GM21717 (cell line): ENCODE results near the gene RBFA.
A peak's percentile ranks its signal among the peaks of the same experiment; 100 is the strongest.
"Not testable (repeated sequence)": the region's sequence is repeated elsewhere in the genome, so short reads cannot be mapped to it uniquely, and the experiment has no call there.

Experiments
- ATAC-seq: cut with Tn5 transposase; IDR thresholded peaks from one replicate; pipeline ENCODE4 v1.9.1; 2021; ENCODE audit warnings: mild to moderate bottlenecking, moderate library complexity; ENCODE audit not compliant: unreplicated experiment

The RBFA gene, protein sequence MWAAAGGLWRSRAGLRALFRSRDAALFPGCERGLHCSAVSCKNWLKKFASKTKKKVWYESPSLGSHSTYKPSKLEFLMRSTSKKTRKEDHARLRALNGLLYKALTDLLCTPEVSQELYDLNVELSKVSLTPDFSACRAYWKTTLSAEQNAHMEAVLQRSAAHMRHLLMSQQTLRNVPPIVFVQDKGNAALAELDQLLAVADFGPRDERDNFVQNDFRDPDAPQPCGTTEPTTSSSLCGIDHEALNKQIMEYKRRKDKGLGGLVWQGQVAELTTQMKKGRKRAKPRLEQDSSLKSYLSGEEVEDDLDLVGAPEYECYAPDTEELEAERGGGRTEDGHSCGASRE

DNA sequence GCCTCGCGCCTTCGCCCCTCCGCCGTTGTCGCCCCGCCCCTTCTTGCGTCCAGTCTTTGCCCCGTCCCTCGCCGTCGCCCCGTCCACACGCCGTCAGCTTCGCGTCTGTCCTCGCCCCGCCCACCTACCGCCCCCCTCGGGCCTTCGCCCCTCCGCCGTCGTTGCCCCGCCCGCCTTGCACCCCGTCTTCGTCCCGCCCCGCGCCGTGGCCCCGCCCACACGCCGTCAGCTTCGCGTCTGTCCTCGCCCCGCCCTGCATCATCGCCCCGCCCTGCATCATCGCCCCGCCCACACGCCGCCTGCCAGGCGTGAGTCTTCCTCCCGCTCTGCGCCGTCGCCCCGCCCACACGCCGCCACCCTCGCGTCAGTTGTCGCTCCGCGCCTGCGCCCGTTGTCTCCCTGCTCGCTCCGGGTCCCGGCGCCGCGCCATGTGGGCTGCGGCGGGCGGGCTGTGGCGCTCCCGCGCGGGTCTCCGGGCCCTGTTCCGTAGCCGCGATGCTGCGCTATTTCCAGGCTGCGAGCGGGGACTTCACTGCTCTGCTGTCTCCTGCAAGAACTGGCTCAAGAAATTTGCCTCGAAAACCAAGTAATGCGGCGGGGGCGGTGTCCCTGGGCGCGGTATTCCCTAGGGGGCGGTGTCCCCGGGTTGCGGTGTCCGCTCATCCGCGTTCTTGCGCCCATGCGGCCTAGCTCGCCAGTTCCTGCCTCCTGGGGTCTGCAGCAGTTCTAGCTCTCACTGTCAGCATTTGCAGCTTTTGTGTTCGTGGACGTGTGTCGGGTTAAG is at the start of gene RBFA:
RBFA (plus strand) TSS at position 367 of the 784 bp plus-strand sequence; CDS start at position 429, 62 bp downstream.
- ATAC-seq = peak; percentile 70

DNA sequence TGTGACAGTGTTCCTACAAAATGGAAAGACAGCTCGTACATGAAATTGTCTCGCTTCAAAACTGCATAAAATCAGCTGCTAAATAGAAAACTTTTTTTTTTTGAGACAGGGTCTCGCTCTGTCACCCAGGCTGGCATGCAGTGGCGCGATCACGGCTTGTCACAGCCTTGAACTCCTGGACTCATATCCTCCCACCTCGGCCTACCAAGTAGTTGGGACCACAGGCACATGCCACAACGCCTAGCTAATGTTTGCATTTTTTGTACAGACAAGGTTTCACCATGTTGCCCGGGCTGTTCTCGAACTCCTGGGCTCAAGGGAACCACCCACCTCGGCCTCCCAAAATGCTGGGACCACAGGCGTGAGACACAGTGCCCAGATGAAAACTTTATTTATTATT is 49.1 kb upstream of the RBFA start:
- ATAC-seq = no peak

- ATAC-seq = no peak
Observed at GRCh38 chr18:79986726-79987125, 47.5 kb upstream of the RBFA start.

DNA sequence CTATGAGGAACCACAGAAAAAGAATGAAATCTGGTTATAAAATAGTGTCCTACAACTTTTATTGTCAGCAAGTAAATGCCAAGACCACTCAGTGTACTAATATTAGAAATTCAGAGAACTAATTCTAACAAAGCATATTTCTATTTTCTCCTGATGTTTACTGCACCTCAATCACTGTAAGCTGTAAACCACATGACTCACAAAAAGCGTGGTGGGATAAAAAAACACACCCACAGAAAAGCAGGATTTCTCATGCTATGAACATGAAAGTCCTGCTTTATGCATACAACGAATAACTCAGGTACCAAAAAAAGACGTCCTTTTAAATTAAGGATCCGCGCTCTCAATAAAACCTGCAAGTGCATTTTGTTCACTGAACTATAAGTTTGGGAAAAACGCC is 46.7 kb upstream of the RBFA start:
- no peak for ATAC-seq

DNA sequence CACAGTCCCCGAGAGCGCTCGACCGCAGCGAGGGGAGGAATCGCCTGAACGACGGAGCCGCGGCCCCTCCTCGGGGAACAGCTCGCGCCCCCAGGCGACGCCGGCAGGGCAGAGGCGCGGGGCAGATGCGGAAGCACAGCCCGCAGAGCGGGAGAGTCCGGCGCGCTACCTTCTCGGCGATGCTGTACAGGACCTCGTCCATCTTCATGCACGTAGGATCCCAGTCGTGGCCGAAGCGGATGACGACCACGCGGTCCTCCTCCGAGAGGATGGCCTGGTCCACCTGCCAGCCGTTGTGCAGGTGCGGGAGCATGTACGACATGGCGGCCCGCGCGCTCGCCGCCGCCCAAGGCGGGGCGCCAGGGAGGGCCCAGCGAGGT is 46.2 kb upstream of the RBFA start:
- ATAC-seq = peak; percentile 63

- ATAC-seq = peak; percentile 97
Observed at GRCh38 chr18:79988451-79989194, 45.6 kb upstream of the RBFA start, which contains the start of gene TXNL4A. TSS of gene TXNL4A (minus strand) at chr18:79988563. CDS start at chr18:79988392, 171 bp downstream.

DNA sequence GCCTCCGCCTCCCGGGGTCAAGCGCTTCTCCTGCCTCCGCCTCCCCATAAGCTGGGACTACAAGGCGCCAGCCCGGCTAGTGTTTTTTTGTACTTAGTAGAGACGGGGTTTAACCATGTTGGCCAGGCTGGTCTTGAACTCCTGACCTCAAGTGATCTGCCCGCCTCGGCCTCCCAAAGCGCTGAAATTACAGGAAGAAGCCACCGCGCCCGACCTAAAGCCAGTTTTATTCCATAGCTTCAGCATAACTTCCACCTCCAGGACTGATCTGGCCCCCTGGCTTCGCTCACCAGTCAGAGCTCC is 45.1 kb upstream of the RBFA start:
- no peak for ATAC-seq

GRCh38 chr18:79991494-79991893 is 42.7 kb upstream of the RBFA start:
- ATAC-seq = no peak

DNA sequence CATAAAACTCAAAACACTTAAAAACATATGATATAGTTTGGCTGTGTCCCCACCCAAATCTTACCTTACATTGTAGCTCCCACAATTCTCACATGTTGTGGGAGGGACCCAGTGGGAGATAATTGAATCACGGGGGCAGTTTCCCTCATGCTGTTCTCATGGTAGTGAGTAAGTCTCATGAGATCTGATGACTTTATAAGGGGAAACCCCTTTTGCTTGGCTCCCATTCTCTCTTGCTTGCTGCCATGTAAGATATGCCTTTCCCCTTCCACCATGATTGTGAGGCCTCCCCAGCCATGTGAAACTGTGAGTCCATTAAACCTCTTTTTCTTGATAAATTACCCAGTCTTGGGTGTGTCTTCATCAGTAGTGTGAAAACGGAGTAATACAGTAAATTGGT is 34.5 kb upstream of the RBFA start:
- ATAC-seq = not testable (repeated sequence)

GRCh38 chr18:80000877-80001276 is 33.4 kb upstream of the RBFA start:
- no peak for ATAC-seq

DNA sequence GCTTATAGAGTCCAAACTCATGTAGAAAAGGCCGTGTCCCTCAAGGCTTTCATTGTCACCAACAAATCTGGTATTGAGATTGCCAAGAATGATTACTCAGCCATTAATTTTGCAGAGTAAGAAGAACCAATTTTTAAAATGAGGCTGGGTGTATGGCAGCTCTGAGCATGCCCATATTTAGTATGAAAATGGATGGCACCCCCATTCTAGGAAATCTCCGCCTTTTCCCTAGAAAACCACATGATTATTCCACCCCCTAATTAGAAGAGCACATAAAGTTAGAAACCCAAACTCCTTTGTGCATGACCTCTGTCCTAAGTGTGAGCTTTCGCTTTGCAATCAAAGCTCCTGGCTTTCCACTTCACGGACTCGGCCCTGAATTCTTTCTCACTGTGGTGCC is 31.8 kb upstream of the RBFA start:
- ATAC-seq = no peak

- no peak for ATAC-seq
Observed at GRCh38 chr18:80004600-80005342, 29.5 kb upstream of the RBFA start.

DNA sequence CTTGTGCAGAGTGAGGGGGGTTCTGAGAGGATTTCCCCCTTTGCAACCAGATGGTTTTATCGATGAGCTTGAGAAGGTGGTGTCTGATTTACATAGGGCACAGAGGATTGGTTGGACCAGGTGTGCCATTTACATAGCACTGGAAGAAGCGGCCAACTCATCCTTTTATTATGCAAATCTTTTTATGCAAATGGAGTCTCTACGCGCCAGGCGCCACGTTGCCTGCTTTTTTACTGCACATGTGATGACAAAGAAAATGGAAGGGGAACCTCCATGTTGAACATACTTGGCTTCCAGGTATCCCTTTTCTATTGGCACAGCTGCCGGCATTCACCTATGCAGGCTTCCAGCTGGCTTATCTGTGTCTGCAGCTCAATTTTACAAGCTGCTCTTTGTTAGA is 27.5 kb upstream of the RBFA start:
- ATAC-seq = no peak

GRCh38 chr18:80009661-80010550 is 24.3 kb upstream of the RBFA start:
- ATAC-seq = no peak

DNA sequence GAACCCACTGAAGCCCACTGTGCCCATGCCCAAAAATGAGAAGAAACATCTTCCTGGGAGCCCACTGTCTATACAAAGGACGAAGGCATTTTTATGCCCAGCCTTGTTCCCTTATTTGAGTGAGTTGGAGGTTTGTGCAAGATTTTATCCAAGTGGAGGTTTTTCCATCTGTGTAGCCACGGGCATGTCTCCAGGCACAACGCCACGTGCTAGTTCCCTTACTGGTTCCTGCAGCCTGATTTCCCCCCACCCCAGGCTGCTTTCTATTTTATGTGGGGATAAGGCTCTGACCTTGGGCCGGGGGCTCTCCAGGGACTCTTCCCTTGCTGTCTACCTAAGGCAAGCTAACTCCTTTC is 23.7 kb upstream of the RBFA start:
- ATAC-seq = no peak

GRCh38 chr18:80011496-80012137 is 22.6 kb upstream of the RBFA start:
- not testable (repeated sequence) for ATAC-seq

- no peak for ATAC-seq
Observed at GRCh38 chr18:80012714-80013113, 21.5 kb upstream of the RBFA start.

- ATAC-seq = no peak
Observed at GRCh38 chr18:80022613-80023012, 11.6 kb upstream of the RBFA start.

DNA sequence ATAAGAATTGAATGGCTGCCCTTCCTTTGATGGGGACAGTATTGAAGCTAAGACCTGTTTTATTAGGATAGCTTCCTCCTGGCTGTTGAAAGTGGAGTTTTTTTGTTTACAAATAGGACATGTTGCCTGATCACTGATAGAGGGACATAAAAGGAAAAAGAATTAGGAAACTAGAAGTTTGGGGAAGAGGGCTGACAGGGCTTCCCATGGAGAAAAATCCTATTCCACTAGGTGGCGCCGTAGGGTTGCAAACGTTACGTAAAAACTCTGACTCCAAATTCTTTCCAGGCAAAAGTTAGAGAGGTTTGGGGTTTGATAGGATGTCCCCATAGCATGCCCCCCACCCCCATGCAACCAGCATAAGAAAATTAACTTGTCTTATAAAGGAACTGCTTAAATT is 11.1 kb upstream of the RBFA start:
- ATAC-seq = no peak

DNA sequence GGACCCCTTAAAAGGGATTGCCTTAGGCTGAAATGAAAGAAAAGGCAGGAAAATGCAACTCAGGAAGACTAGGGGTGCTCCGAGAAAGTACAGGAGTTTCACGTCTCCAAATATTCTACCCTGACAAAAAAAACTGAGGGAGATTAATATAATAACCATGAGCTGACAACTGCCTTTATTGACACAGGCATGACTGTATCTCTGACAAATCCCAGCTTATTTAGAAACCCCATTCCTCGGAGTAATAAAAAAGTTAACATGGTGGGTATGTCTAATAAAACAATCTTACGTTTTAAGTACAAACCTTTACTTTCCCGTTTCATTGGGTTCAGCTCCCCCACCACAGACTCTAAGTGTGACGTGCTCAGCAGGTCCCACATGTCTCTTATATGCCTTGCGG is 7.9 kb upstream of the RBFA start:
- ATAC-seq = no peak
